Erythroblast (primary cell): ENCODE data around the gene EHF.

Experiments
- GATA1 ChIP-seq: IDR thresholded peaks from 2 replicates; pipeline ENCODE4 v1.6.1; 2011; ENCODE audit warnings: low read depth, mild to moderate bottlenecking, control low read depth, low read length, moderate library complexity
- POLR2A ChIP-seq: IDR thresholded peaks from 2 replicates; pipeline ENCODE4 v1.6.1; 2011; ENCODE audit warnings: mild to moderate bottlenecking, low read length

- no peak for TF ChIP-seq POLR2A
- TF ChIP-seq GATA1, result no peak
Observed at GRCh38 chr11:34621876-34622275, 983 bp downstream of the EHF start.
